Skeletal muscle satellite cell (primary cell): ENCODE data around the gene PADI4.

ENCODE experiments used
- H3K27me3 ChIP-seq: 2 replicates; pipeline ENCODE4 v1.7.0; 2013; ENCODE audit warnings: low read length; ENCODE audit not compliant: control insufficient read depth, insufficient read depth
- H3K36me3 ChIP-seq: 2 replicates; pipeline ENCODE4 v1.7.0; 2013; ENCODE audit warnings: mild to moderate bottlenecking, control low read depth, low read length; ENCODE audit not compliant: insufficient read depth
- H3K4me1 ChIP-seq: 2 replicates; pipeline ENCODE4 v1.7.0; 2013; ENCODE audit warnings: low read length; ENCODE audit not compliant: control insufficient read depth, insufficient read depth
- H3K4me2 ChIP-seq: 2 replicates; pipeline ENCODE4 v1.7.0; 2013; ENCODE audit warnings: mild to moderate bottlenecking, low read length
- H3K4me3 ChIP-seq: 2 replicates; pipeline ENCODE4 v1.7.0; 2013; ENCODE audit warnings: low read length
- H3K9ac ChIP-seq: 2 replicates; pipeline ENCODE4 v1.7.0; 2013; ENCODE audit warnings: mild to moderate bottlenecking, low read depth, low read length, moderate library complexity
- H3K9me3 ChIP-seq: replicated peaks from 2 replicates; pipeline ENCODE4 v1.7.0; 2013; ENCODE audit warnings: mild to moderate bottlenecking, control low read depth, low read length

PADI4 gene

DNA sequence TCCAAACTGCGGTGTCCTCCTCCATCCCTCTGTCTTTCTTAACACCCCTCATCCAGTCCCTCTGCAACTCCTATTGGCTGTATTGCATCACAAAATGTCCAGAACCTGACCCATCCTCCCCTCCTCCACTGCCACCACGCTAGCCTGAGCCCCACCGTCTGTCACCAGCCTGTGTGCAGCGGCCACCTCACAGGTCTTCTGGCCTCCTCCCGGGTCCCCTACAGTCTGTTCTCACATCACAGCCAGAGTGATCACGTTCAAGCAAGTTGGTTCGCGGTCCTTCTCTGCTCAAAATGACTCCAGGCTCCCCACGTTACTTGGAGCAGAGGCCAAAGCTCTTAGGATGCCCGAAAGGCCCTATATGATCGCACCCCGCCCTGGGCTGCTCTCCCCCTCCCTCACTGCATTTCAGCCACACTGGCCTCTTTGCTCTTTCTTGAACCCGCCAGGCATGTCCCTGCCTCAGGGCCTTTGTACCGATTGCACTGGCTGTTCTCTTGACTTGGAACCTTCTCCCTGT, 2.4 kb upstream of the PADI4 start:
- no peaks in the 10 kb centered on the region for H3K36me3 ChIP-seq
- H3K27me3 ChIP-seq: peaks cover 55% of the 10 kb centered on the region
- H3K4me3 ChIP-seq: no peak overlapping the region

DNA sequence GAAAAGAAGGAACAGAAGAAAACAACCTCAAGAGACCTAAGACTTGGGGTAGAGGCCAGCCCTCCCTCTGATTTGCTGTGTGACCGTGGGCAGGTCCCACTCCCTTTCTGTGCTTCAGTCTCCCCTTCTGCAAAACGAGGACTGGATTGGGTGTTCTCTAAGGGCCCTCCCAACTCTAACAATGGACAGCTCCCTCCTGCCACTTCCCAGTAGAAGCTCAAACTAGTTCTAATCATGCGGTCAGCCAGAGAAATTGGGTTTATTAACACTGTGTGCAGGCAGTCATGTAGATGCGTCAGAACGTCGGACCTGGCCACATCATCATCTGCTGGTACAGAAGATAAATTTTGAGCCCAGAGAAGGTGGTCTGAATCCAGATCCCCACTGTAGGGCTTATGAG, 1.6 kb upstream of the PADI4 start:
- H3K36me3 ChIP-seq: no peaks in the 10 kb centered on the region
- peaks cover 55% of the 10 kb centered on the region for H3K27me3 ChIP-seq
- H3K9ac ChIP-seq: no peak overlapping the region
- H3K9me3 ChIP-seq: peaks cover 8% of the 10 kb centered on the region
- no peaks in the 10 kb centered on the region for H3K4me1 ChIP-seq
- H3K4me3 ChIP-seq: no peak overlapping the region
- H3K4me2 ChIP-seq: no peak overlapping the region

More for the DNA sequence above, 2.4 kb upstream of the PADI4 start:
- Histone ChIP-seq H3K4me2 (no peak overlapping the region), H3K4me1 (no peaks in the 10 kb centered on the region), H3K9me3 (peaks cover 8% of the 10 kb centered on the region), H3K9ac (no peak overlapping the region)

DNA sequence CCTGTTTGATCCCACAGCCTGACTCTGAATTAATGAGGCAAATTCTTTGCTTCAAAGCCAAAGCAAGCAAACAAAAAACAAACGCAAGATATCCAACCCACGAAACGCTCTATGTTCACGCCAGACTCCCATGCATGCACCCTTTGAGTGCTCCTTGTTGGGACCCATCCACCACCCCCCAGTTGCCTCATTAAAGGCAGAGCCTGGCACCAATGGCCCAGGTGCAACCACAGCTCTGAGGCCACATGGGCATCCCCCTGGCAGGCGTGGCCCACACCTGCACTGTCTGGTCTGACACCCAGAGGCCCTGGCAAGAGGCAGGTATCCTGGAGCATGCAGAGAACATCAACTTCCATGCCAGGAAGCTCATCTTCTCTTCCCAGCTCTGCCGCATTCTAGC, 1.1 kb upstream of the PADI4 start:
- Histone ChIP-seq H3K9ac (no peak overlapping the region), H3K4me1 (no peaks in the 10 kb centered on the region), H3K4me3 (no peak overlapping the region), H3K27me3 (peaks cover 59% of the 10 kb centered on the region), H3K36me3 (no peaks in the 10 kb centered on the region), H3K4me2 (no peak overlapping the region), H3K9me3 (peaks cover 5% of the 10 kb centered on the region)

DNA sequence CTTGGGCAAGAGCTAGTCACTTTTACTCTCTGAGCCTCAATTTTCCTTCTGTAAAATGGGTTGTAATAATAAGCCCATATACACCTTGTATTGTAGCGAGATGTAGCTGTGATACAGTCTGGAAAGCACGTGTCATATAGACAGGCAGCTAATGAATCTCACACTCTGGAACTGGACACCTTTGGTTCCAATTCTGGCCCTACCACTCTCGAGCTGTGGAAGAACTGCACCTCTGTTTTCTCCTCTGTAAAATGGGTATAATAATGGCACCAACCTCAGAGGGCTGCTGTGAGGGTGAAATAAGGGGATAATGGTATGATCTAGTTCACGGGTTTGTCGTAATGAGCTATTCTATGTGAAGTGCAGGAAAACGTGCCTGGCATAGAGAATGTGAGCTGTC, 668 bp upstream of the PADI4 start:
- Histone ChIP-seq H3K4me3 (no peak overlapping the region), H3K4me1 (no peaks in the 10 kb centered on the region), H3K36me3 (no peaks in the 10 kb centered on the region), H3K9me3 (peaks cover 3% of the 10 kb centered on the region), H3K9ac (no peak overlapping the region), H3K27me3 (peaks cover 60% of the 10 kb centered on the region), H3K4me2 (no peak overlapping the region)

DNA sequence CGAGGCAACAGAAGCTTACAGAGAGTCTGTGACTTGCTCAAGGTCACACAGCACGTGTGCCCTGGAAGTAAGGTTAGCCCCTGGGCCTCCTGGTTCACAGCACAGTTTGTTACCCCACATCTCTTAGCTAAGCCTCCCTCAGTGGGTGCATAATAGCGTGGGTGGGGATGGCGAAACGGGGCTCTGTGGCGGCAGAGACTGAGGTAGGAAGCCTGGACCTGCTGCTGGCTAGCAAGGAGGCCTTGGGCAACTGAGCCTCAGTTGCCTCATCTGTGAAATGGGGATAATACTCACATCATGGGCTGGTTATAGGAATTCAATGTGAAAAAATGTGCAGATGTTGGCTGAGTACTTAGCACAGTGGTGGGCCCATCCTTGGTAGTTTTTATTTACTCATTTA, 596 bp downstream of the PADI4 start:
- Histone ChIP-seq H3K9ac (no peak overlapping the region), H3K4me3 (no peak overlapping the region), H3K9me3 (no peaks in the 10 kb centered on the region), H3K4me1 (no peaks in the 10 kb centered on the region), H3K4me2 (no peak overlapping the region), H3K27me3 (peaks cover 60% of the 10 kb centered on the region), H3K36me3 (no peaks in the 10 kb centered on the region)

DNA sequence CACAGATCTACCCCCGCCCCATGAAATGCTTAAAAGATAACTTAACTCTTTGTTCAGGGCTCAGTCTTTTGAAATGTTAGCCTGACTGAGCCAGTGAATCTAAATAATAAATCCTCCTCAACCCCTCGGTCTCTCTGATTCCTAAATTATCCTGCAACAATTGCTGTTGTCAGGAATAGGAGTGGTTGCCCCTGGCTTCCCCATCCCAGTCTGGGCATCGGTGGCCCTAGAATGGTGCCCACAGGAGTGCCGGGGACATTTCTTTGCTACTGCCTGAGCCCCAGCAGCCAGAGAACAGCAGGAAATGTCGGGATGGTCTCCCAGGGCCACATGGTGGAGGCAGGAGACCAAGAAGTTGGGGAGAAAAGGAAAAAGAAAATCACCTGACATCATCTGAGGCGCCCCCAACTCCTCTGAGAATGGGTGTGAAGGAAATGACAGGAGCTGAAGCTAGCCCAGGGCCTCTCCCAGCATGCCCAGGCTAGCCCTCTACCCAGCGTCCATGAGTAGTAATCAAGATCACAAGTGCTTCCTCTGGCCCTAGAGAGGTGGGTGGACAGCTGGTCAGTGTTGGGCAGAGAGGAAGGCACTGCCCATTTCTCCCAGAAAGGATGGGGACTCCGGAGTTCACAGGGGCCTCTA, 1.6 kb downstream of the PADI4 start:
- no peak overlapping the region for H3K9ac ChIP-seq
- H3K9me3 ChIP-seq: no peaks in the 10 kb centered on the region
- H3K4me3 ChIP-seq: no peak overlapping the region
- no peaks in the 10 kb centered on the region for H3K36me3 ChIP-seq
- no peaks in the 10 kb centered on the region for H3K4me1 ChIP-seq
- no peak overlapping the region for H3K4me2 ChIP-seq
- H3K27me3 ChIP-seq: peaks cover 60% of the 10 kb centered on the region

DNA sequence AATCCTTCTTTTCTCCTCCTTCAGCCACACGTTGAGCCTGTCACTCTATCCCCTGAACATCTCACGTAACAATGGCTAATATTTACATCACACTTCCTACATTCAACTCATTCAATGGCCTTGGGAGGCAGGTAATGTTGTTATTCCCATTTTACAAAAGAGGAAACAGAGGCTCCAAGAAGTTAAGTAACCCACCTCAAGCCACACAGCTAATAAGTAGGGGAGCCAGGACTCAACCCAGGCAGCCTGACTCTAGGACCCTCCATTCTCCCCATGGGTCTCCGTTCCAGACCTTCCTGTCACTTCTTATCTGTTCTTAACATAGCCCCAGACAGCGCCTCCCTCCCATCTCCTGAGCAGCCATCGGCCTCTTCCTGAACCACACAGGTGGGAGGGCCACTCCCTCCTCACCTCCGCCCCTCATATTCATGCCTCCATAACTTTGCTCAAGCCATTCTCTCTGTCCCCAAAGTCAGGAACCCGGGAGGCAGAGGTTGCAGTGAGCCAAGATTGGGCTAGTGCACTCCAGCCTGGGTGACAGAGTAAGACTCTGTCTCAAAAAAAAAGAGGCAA, 2.2 kb downstream of the PADI4 start:
- H3K27me3 ChIP-seq: peaks cover 63% of the 10 kb centered on the region
- no peak overlapping the region for H3K9ac ChIP-seq
- H3K36me3 ChIP-seq: no peaks in the 10 kb centered on the region
- no peak overlapping the region for H3K4me3 ChIP-seq
- no peak overlapping the region for H3K4me2 ChIP-seq
- H3K4me1 ChIP-seq: no peaks in the 10 kb centered on the region
- no peaks in the 10 kb centered on the region for H3K9me3 ChIP-seq

DNA sequence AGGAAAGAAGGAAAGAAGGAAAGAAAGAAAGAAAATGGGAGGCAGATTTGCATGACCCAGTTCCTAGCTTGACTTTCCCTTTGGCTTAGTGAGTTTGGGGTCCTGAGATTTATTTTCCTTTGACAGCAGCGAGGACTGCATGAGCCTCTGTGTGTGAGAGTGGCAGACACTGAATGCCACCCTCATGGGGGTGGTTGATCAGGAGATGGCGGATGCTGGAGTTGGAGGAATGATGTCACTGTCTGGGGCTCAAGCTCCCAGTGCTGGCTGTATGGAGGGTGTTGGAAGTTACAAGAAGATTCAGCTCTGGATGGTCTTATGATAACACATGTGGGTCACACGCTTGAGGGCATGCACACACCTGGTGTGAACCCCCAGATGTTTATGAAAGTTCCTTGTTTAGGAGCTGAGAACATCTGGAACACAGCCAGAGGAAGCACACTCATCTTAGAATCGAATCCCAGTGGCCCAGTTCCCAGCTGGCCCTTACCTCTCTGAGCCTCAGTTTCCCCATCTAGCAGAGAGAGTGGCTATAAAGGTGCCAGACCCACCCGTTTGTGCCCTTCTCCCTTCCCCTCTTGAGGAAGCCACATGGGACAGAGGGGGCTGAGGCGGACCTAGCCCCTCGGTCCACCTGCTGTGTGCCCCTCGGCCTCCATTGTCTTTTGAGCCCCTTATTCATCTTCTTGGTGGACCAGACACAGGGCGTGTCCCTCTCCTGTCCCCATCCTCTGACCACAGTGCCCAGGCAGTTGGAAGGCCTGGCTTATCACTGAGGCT, 5.7 kb downstream of the PADI4 start:
- H3K36me3 ChIP-seq: no peaks in the 10 kb centered on the region
- no peak overlapping the region for H3K4me3 ChIP-seq
- peaks cover 49% of the 10 kb centered on the region for H3K27me3 ChIP-seq
- H3K9me3 ChIP-seq: no peaks in the 10 kb centered on the region
- no peak overlapping the region for H3K4me2 ChIP-seq
- H3K9ac ChIP-seq: no peak overlapping the region
- no peaks in the 10 kb centered on the region for H3K4me1 ChIP-seq

DNA sequence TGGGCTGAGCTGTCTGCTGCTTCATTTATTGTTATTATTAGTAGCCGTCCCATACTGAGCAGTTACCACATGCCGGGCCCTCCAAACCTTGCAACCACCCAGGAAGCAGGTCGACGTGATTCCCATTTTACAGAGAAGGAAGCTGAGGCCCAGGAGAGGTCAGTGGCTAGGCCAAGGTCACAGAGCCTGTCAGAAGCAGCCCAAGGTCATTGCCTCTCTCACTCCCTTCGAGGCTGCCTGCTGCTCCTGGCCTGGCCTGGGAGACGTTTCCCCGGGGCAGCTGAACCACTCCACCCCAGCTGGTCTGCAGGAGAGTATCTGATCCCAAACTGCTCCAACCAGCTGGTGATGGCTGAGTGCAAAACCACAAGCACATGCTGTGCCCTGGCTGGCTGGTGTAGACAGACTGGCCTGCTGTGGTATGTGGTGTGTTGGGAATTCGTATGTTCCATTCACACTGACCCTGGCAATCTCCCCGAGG, 6.5 kb downstream of the PADI4 start:
- no peak overlapping the region for H3K4me3 ChIP-seq
- H3K9me3 ChIP-seq: no peaks in the 10 kb centered on the region
- H3K4me1 ChIP-seq: no peaks in the 10 kb centered on the region
- H3K9ac ChIP-seq: no peak overlapping the region
- peaks cover 47% of the 10 kb centered on the region for H3K27me3 ChIP-seq
- no peaks in the 10 kb centered on the region for H3K36me3 ChIP-seq
- no peak overlapping the region for H3K4me2 ChIP-seq

DNA sequence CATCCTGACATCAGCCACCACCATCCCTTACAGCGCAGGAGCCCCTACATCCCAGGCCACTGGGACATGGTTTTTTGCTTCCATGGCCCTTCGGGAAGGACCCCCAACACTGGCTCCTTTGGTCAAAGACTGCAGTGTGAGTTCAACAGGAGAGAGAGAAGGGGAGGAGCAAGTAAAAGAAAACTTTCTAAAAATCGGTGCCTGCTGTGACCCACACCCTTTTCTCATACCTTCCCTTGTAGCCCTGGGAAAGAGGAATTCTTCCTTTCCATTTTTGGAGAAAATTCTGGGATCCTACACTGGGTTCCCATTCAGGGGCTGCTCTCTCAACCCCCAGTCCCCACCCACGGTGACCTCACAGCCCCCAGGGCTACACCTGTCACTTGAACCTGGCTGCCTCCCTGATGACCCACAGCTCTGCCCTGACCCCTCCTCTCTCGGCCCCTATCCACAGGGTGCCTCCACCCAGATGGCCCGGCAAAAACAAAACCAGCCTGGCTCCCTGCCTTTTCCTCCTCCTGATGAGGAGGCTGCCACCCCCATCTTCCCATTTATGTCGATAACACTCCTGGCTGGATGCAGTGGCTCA, 7.6 kb downstream of the PADI4 start:
- Histone ChIP-seq H3K4me2 (no peak overlapping the region), H3K27me3 (peaks cover 44% of the 10 kb centered on the region), H3K4me1 (no peaks in the 10 kb centered on the region), H3K36me3 (no peaks in the 10 kb centered on the region), H3K4me3 (no peak overlapping the region), H3K9ac (no peak overlapping the region), H3K9me3 (peaks cover 6% of the 10 kb centered on the region)

DNA sequence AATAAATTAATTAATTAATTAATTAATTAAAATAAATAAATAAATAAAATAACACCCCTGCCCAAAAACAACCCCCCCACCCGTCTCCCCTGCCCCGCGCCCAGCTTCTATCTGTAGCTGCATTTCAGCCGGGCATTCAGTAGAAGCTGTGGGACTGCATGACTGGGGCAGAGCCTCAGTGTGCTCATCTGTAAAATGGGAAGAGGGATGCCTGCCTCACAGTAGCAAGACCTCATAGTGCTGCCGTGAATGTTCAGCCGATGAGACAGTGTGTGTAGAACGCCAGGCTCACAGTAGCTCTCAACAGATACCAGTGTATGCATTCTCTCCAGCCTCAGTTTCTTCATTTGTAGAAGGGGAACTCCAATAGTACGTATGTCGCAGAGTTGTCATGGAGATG, 8.7 kb downstream of the PADI4 start:
- Histone ChIP-seq H3K9ac (no peak overlapping the region), H3K4me1 (no peaks in the 10 kb centered on the region), H3K4me3 (no peak overlapping the region), H3K36me3 (no peaks in the 10 kb centered on the region), H3K4me2 (no peak overlapping the region), H3K27me3 (peaks cover 50% of the 10 kb centered on the region), H3K9me3 (peaks cover 6% of the 10 kb centered on the region)
